Measurements from ENCODE around the gene SLC38A3.
A peak's percentile ranks its signal among the peaks of the same experiment; 100 is the strongest.

The SLC38A3 gene

DNA sequence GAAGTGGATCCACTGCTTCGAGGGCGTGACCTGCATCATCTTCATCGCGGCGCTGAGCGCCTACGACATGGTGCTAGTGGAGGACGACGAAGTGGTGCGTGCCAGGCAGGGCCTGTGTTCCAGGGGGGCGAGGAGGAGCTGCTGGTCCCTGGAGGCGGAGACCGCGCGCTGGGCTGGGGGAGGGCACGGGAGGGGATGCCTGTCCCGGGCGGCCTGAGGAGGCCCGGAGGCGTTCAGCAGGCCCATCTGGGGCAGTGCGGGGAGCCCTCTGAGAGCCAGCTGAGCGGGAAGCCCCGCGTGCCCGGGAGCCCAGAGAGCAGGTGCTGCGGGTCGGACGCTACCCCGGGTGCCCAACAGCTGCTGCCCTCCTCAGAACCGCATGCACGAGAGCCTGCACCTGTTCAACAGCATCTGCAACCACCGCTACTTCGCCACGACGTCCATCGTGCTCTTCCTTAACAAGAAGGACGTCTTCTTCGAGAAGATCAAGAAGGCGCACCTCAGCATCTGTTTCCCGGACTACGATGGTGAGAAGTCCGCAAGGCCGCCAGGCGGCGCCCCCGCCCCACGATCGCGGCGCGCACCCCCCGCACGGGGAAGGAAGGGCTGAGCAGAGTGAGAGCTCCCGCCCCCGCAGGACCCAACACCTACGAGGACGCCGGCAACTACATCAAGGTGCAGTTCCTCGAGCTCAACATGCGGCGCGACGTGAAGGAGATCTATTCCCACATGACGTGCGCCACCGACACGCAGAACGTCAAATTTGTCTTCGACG lies 10.8 kb upstream of the SLC38A3 start:
- Histone ChIP-seq H4K8ac (ENCODE audit: low read length) (no peak overlapping the region), H4K91ac (ENCODE audit: low read length) (no peak overlapping the region), H3K9me3 (ENCODE audit: control insufficient read depth, low read length) (no peaks in the 10 kb centered on the region), H3K4me1 (ENCODE audit: control insufficient read depth, insufficient read depth, low read depth, low read length) (peaks cover 11% of the 10 kb centered on the region), H3K36me3 (ENCODE audit: control insufficient read depth in 1 of 2, insufficient read depth in 2 of 2, low read depth in 1 of 2, low read length in 2 of 2) (no peaks in the 10 kb centered on the region), H2BK15ac (ENCODE audit: low read depth, poor library complexity, severe bottlenecking) (no peak overlapping the region), H3K4me2 (ENCODE audit: low read length, poor library complexity, severe bottlenecking) (no peak overlapping the region), H3K18ac (ENCODE audit: low read depth in 1 of 2, low read length in 2 of 2) (no peak overlapping the region), H2BK5ac (ENCODE audit: low read depth, low read length, poor library complexity, severe bottlenecking) (no peak overlapping the region), H2AK5ac (ENCODE audit: low read length, severe bottlenecking) (no peak overlapping the region), H3K27me3 (ENCODE audit: control insufficient read depth in 1 of 2, insufficient read depth in 1 of 2, low read length in 2 of 2) (peaks cover 37 to 70% of the 10 kb centered on the region in 2 experiments), H3K14ac (ENCODE audit: low read length in 2 of 2) (no peak overlapping the region), H3K4ac (ENCODE audit: low read depth in 1 of 2, low read length in 2 of 2) (no peak overlapping the region), H3K4me3 (ENCODE audit: insufficient read depth in 1 of 2, low read depth in 1 of 2, low read length in 2 of 2) (peak overlapping the region in 1 of 2 experiments; percentile 49), H3K23ac (ENCODE audit: low read length in 2 of 2) (no peak overlapping the region), H3K27ac (ENCODE audit: low read length, poor library complexity, severe bottlenecking) (no peak overlapping the region), H2BK12ac (ENCODE audit: low read length in 2 of 2) (no peak overlapping the region), H2BK120ac (ENCODE audit: low read depth, low read length) (no peak overlapping the region), H3K9ac (ENCODE audit: low read length) (no peak overlapping the region), H2AFZ (ENCODE audit: low read depth, low read length) (no peak overlapping the region), H3K79me1 (replicated peaks; ENCODE audit: low read length, poor library complexity, severe bottlenecking) (no peaks in the 10 kb centered on the region)
- peak; percentile 50 for DNase-seq
- WGBS = 49% methylated on average over 68 of the region's 70 CpGs

DNA sequence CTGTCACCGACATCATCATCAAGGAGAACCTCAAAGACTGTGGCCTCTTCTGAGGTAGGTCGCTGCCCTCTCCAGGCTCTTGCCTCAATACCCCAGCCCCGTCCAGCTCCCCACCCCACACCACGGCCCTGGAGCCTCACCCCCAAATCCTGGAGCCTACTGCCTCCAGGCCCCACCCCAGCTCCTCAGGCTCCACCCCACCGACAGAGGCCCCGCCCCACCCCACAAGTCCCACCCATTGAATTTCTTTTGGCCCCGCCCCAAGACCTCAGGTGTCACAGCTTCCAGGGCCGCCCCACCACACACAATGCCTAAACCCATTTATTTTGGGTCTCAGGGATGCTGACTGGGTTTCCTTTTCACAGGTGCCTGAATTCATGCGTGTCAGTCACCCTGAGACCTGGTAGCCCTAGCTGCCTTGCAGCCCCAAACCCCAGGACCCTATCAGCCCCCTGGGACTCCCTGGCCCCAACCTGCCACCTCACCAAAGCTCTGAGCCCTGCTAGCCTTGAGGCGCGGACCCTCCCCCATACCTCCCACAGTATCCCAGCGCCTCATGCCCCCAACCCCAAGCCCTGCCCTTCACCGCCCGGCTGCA lies 10.1 kb upstream of the SLC38A3 start:
- H4K91ac ChIP-seq (ENCODE audit: low read length) = peak overlapping the region; percentile 49

DNA sequence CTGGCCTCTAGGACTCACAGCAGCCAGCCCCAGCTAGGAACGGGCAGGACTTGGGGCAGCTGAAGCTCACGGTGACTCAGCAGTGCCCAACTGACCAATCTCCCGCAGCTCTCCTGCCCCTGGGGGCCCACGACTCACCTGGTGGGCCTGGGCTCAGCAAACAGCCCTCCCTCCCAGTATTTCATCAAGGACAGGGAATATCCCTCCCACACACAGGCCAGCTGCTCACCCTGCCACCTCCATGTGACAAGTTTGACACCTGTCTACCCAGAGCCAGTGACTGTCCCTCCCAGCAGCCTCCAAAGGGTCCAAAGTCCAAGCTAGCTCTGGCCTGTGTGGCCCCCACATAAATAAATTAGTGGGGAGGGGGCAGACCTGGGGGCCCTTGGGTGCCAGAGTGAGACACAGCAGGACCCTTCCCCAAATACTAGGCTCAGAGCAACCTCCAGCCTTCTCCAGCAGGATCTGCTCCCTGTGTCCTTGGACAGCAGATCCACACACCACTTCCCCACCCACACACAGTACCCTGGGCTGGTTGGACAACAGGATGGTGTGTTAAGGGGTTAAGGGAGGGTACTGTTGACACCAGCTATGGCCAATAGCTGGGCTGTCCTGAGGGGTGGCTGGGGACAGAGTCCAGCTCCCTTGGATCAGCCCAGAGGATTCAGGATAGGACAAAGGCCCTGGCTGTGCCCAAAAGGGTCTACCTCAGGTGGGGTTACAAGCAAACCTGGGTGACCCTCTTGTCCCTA lies 9.4 kb upstream of the SLC38A3 start:
- Histone ChIP-seq H3K18ac (ENCODE audit: low read depth in 1 of 2, low read length in 2 of 2) (no peak overlapping the region), H3K79me1 (replicated peaks; ENCODE audit: low read length, poor library complexity, severe bottlenecking) (no peaks in the 10 kb centered on the region), H2BK120ac (ENCODE audit: low read depth, low read length) (no peak overlapping the region), H3K4ac (ENCODE audit: low read depth in 1 of 2, low read length in 2 of 2) (no peak overlapping the region), H4K91ac (ENCODE audit: low read length) (peak overlapping the region; percentile 49), H3K36me3 (ENCODE audit: control insufficient read depth in 1 of 2, insufficient read depth in 2 of 2, low read depth in 1 of 2, low read length in 2 of 2) (no peaks in the 10 kb centered on the region), H3K27ac (ENCODE audit: low read length, poor library complexity, severe bottlenecking) (no peak overlapping the region), H3K23ac (ENCODE audit: low read length in 2 of 2) (no peak overlapping the region), H2BK5ac (ENCODE audit: low read depth, low read length, poor library complexity, severe bottlenecking) (no peak overlapping the region), H4K8ac (ENCODE audit: low read length) (no peak overlapping the region), H3K14ac (ENCODE audit: low read length in 2 of 2) (peak overlapping the region in 1 of 2 experiments; percentile 11), H3K27me3 (ENCODE audit: control insufficient read depth in 1 of 2, insufficient read depth in 1 of 2, low read length in 2 of 2) (peaks cover 37 to 74% of the 10 kb centered on the region in 2 experiments), H3K4me3 (ENCODE audit: insufficient read depth in 1 of 2, low read depth in 1 of 2, low read length in 2 of 2) (no peak overlapping the region), H3K4me2 (ENCODE audit: low read length, poor library complexity, severe bottlenecking) (no peak overlapping the region), H2AK5ac (ENCODE audit: low read length, severe bottlenecking) (no peak overlapping the region), H2BK12ac (ENCODE audit: low read length in 2 of 2) (no peak overlapping the region), H3K9me3 (ENCODE audit: control insufficient read depth, low read length) (no peaks in the 10 kb centered on the region), H3K4me1 (ENCODE audit: control insufficient read depth, insufficient read depth, low read depth, low read length) (peaks cover 11% of the 10 kb centered on the region), H2AFZ (ENCODE audit: low read depth, low read length) (no peak overlapping the region), H2BK15ac (ENCODE audit: low read depth, poor library complexity, severe bottlenecking) (no peak overlapping the region), H3K9ac (ENCODE audit: low read length) (no peak overlapping the region)
- no peak for DNase-seq
- WGBS = 47% methylated on average over 4 of the region's 4 CpGs

More for the DNA sequence above, 10.1 kb upstream of the SLC38A3 start:
- H3K27ac ChIP-seq (ENCODE audit: low read length, poor library complexity, severe bottlenecking) = no peak overlapping the region
- H2BK12ac ChIP-seq (ENCODE audit: low read length in 2 of 2) = no peak overlapping the region
- no peak overlapping the region for H3K18ac ChIP-seq (ENCODE audit: low read depth in 1 of 2, low read length in 2 of 2)
- no peak overlapping the region for H3K4ac ChIP-seq (ENCODE audit: low read depth in 1 of 2, low read length in 2 of 2)
- peaks cover 37 to 74% of the 10 kb centered on the region in 2 experiments for H3K27me3 ChIP-seq (ENCODE audit: control insufficient read depth in 1 of 2, insufficient read depth in 1 of 2, low read length in 2 of 2)
- peak overlapping the region in 1 of 2 experiments; percentile 11 for H3K14ac ChIP-seq (ENCODE audit: low read length in 2 of 2)
- no peak overlapping the region for H3K9ac ChIP-seq (ENCODE audit: low read length)
- H3K9me3 ChIP-seq (ENCODE audit: control insufficient read depth, low read length) = no peaks in the 10 kb centered on the region
- H2AFZ ChIP-seq (ENCODE audit: low read depth, low read length) = no peak overlapping the region
- no peak overlapping the region for H2BK15ac ChIP-seq (ENCODE audit: low read depth, poor library complexity, severe bottlenecking)
- DNase-seq = no peak
- no peak overlapping the region for H2BK5ac ChIP-seq (ENCODE audit: low read depth, low read length, poor library complexity, severe bottlenecking)
- H3K23ac ChIP-seq (ENCODE audit: low read length in 2 of 2) = no peak overlapping the region
- no peak overlapping the region for H3K4me2 ChIP-seq (ENCODE audit: low read length, poor library complexity, severe bottlenecking)
- 60% methylated on average over 14 of the region's 14 CpGs for WGBS
- H2BK120ac ChIP-seq (ENCODE audit: low read depth, low read length) = no peak overlapping the region
- H2AK5ac ChIP-seq (ENCODE audit: low read length, severe bottlenecking) = no peak overlapping the region
- peaks cover 11% of the 10 kb centered on the region for H3K4me1 ChIP-seq (ENCODE audit: control insufficient read depth, insufficient read depth, low read depth, low read length)
- H3K79me1 ChIP-seq (replicated peaks; ENCODE audit: low read length, poor library complexity, severe bottlenecking) = no peaks in the 10 kb centered on the region
- peak overlapping the region in 1 of 2 experiments; percentile 49 for H3K4me3 ChIP-seq (ENCODE audit: insufficient read depth in 1 of 2, low read depth in 1 of 2, low read length in 2 of 2)
- H3K36me3 ChIP-seq (ENCODE audit: control insufficient read depth in 1 of 2, insufficient read depth in 2 of 2, low read depth in 1 of 2, low read length in 2 of 2) = no peaks in the 10 kb centered on the region
- no peak overlapping the region for H4K8ac ChIP-seq (ENCODE audit: low read length)

DNA sequence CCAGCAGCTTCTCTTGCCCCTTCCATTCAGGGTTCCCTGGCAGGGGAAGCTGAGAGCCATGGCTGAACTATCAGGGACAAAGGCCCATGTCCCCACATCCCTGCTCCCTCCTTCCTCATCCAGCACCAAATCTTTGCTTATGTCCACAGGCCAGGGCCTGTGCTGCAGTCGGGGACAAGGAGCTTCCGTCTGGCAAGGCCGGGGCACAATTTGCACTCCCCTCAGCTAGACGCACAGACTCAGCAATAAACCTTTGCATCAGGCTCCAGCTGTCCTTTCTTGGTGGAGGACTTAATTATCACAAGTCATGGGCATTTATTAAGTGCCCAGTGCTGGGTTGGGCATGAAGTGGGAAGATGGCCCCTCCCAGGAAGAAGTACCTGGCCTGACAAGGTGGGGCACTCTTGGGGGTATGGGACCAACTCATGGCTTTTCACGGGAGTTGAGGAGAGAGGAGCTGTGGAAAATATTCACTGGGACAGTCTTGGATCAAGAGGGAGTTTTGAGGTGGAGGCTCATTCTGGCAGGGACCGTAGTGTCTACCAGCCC lies 8.7 kb upstream of the SLC38A3 start:
- Histone ChIP-seq H3K9me3 (ENCODE audit: control insufficient read depth, low read length) (no peaks in the 10 kb centered on the region), H3K4me2 (ENCODE audit: low read length, poor library complexity, severe bottlenecking) (no peak overlapping the region), H3K9ac (ENCODE audit: low read length) (no peak overlapping the region), H2BK15ac (ENCODE audit: low read depth, poor library complexity, severe bottlenecking) (no peak overlapping the region), H3K4ac (ENCODE audit: low read depth in 1 of 2, low read length in 2 of 2) (no peak overlapping the region), H3K27ac (ENCODE audit: low read length, poor library complexity, severe bottlenecking) (no peak overlapping the region), H3K36me3 (ENCODE audit: control insufficient read depth in 1 of 2, insufficient read depth in 2 of 2, low read depth in 1 of 2, low read length in 2 of 2) (no peaks in the 10 kb centered on the region), H4K8ac (ENCODE audit: low read length) (no peak overlapping the region), H2BK12ac (ENCODE audit: low read length in 2 of 2) (no peak overlapping the region), H3K79me1 (replicated peaks; ENCODE audit: low read length, poor library complexity, severe bottlenecking) (no peaks in the 10 kb centered on the region), H2BK120ac (ENCODE audit: low read depth, low read length) (no peak overlapping the region), H3K4me3 (ENCODE audit: insufficient read depth in 1 of 2, low read depth in 1 of 2, low read length in 2 of 2) (no peak overlapping the region), H3K18ac (ENCODE audit: low read depth in 1 of 2, low read length in 2 of 2) (no peak overlapping the region), H3K23ac (ENCODE audit: low read length in 2 of 2) (no peak overlapping the region), H3K14ac (ENCODE audit: low read length in 2 of 2) (no peak overlapping the region), H2AK5ac (ENCODE audit: low read length, severe bottlenecking) (no peak overlapping the region), H3K27me3 (ENCODE audit: control insufficient read depth in 1 of 2, insufficient read depth in 1 of 2, low read length in 2 of 2) (peaks cover 38 to 75% of the 10 kb centered on the region in 2 experiments), H3K4me1 (ENCODE audit: control insufficient read depth, insufficient read depth, low read depth, low read length) (peaks cover 11% of the 10 kb centered on the region), H2BK5ac (ENCODE audit: low read depth, low read length, poor library complexity, severe bottlenecking) (no peak overlapping the region), H2AFZ (ENCODE audit: low read depth, low read length) (no peak overlapping the region), H4K91ac (ENCODE audit: low read length) (no peak overlapping the region)
- no peak for DNase-seq
- 83% methylated on average over 6 of the region's 6 CpGs for WGBS

Data from mesenchymal stem cell (in vitro differentiated cells and primary cell).